SIG-M5 treated with dmso at 0.1 percent for 504 hours (cell line): Measurements from ENCODE around the gene WWC2.
"Not testable (repeated sequence)": the region's sequence is repeated elsewhere in the genome, so short reads cannot be mapped to it uniquely, and the experiment has no call there.

Experiments used
- DNase-seq: peaks from one replicate; lab custom pipeline; 2025; ENCODE audit not compliant: unreplicated experiment; lab: John Stamatoyannopoulos, UW

WWC2 gene

GRCh38 chr4:183141997-183142396 is 42.9 kb downstream of the WWC2 start:
- DNase-seq, result no peak

- no peak for DNase-seq
Observed at GRCh38 chr4:183142571-183143550, 43.8 kb downstream of the WWC2 start.

- DNase-seq, result no peak
Observed at GRCh38 chr4:183144787-183145186, 45.7 kb downstream of the WWC2 start.

- no peak for DNase-seq
Observed at GRCh38 chr4:183145773-183146172, 46.7 kb downstream of the WWC2 start.

DNA sequence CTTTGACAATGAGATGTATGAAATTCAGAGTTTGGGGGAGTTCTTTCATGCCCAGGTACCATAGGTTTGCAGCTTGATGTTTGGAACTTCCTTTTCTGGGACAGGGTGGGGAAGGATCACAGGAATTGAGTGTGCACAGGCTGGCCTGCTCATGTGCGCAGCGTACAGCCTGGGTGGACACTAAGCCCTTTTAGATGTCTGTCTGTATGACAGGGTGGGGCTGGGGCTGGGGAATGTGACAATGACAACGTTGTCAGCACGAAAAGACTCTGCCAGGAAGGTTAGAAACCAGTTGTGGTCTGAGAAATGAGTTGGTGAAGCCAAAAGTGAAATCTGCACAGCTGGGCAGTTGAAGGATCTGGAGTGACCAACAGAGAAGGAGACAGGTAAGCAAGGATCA is 47.4 kb downstream of the WWC2 start:
- no peak for DNase-seq

- DNase-seq, result no peak
Observed at GRCh38 chr4:183147196-183147595, 48.1 kb downstream of the WWC2 start.

DNA sequence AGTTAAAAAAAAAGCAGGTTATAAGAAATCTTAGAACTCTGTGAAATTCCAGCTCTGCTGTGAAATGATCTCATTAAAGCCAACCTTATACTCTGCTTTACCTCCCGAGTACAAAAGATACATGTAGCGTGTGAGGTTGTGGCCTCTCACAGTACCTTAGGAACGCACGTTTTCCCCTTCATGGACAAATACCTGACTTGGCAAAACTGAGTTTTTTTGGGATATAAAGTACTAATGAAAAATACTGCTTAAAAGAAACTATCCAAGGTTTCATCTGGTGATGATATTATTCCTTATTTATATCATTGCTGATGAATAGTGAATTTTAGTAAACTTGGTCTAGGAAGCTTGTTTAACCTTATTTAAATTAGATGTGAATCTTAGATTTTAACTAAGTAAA is 48.9 kb downstream of the WWC2 start:
- no peak for DNase-seq

- DNase-seq, result no peak
Observed at GRCh38 chr4:183149616-183150539, 50.8 kb downstream of the WWC2 start.

DNA sequence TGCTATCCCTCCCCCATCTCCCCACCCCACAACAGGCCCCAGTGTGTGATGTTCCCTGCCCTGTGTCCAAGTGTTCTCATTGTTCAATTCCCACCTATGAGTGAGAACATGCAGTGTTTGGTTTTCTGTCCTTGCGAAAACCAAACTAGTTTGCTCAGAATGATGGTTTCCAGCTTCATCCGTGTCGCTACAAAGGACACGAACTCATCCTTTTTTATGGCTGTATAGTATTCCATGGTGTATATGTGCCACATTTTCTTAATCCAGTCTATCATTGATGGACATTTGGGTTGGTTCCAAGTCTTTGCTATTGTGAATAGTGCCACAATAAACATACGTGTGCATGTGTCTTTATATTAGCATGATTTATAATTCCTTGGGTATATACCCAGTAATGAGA is 51.6 kb downstream of the WWC2 start:
- DNase-seq, result not testable (repeated sequence)

GRCh38 chr4:183152232-183152631 is 53.2 kb downstream of the WWC2 start:
- DNase-seq, result not testable (repeated sequence)

DNA sequence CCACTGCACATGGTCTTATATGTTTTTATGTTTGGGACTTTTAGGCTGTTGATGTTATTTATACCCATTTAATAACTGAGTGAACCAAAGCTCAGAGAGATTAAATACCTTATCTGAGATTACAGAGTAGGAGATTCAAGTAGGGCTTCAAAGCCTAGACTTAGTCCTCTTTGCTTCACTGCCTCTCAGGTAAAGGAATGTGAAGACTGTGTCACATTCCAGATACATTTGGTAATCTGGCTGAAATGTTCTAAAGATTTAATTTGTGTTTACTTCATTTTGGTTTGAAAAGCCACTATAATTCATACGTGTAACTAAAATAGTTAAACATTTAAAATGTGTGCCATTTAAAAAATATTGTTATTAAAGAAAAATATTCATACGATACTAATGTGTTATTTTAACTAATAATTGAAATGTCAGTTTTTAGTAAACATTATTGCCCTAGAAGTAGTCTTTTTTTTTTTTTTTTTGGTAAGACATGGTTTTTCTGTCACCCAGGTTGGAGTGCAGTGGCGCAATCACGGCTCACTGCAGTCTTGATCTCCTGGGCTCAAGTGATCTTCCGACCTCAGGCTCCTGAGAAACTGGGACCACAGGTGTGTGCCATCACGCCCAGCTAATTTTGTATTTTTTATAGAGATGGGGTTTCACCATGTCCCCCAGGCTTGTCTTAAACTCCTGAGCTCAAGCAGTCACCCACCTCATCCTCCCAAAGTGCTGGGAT is 54.3 kb downstream of the WWC2 start:
- DNase-seq, result no peak

DNA sequence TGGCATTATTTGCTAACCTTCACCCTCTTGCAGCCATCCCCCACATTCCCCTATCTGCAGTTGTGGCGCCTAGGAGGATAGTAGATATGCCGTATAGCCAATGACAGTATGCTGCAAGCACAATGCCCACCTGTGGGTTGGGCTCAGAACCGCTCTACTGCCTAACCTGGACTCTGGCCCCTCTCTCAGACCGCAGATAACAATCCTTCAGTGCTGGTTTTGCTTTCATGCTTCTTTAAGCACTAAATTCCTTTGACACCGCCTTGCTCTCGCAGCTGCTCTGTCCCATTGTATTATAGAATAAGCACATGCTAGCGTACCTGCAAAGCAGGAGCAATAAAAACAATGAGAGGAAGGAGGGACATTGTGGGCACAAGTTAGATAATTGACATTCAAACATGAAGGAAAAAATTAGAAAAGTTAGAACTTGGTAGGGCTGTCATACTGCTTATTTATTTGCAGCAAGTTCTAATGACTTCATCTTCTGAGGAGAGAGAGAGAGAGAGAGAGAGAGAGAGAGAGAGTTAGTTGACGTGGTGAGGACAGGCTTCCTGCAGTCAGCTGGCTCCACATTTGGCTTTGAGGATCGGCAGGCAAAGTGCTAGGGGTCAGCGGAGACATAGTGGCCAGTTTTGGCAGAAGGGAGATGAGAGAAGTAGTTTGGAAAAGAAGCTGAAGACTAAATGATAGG is 55.8 kb downstream of the WWC2 start:
- DNase-seq, result no peak

GRCh38 chr4:183155450-183156184 is 56.6 kb downstream of the WWC2 start:
- no peak for DNase-seq

GRCh38 chr4:183157215-183157614 is 58.2 kb downstream of the WWC2 start:
- no peak for DNase-seq

DNA sequence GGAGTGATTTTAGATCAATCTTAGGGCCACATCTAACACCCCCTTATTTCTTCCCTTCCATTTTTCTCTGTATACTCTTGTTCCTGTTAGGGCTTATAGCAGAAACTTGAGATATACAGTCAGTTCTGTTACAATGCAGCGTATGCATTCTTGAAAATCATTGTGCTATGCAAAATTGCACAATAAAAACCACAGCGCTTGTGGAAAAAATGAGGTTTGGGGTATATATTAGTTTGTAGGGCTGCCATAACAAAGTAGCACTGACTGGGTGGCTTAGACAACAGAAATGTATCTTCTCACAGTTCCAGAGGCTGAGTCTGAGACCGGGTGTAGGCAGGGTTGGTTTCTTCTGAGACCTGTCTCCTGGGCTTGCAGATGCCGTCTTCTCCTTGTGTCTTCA is 59.0 kb downstream of the WWC2 start:
- DNase-seq, result peak; percentile 44

DNA sequence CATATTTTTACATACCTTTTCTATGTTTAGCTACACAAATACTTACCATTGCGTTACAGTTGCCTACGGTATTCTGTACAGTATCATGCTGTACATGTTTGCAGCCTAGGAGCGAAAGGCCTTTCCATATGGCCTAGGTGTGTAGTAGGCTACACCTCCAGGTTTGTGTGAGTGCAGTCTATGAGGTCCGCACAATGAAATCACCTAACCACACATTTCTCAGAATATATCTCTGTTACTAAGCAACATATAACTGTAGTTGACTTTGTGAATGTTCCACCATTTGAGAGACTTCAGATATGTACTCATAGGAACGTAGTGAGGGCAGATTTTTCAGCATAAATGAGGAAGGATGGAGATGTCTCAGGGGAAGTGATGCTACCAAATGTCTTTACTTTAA is 62.6 kb downstream of the WWC2 start:
- no peak for DNase-seq

GRCh38 chr4:183163135-183163534 is 64.1 kb downstream of the WWC2 start:
- no peak for DNase-seq

DNA sequence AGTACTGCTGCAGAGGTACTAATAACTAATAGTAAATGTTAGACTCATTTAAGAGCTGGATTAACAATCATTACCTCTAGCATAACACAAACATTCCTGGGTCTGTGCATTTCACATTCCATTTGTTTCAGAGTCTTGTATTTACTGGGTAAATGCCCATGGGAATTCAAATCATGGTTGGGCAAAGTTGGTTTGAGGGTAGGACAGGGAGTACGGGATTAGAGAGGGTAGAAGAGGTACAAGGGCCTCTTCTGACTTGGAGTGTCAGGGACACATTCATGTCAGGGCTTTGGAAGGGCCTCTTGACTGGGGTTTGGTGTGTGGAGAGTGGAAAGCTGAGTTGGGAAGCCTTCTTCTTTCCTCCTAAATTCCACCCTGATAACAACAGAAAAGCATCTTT is 65.9 kb downstream of the WWC2 start:
- DNase-seq, result no peak

DNA sequence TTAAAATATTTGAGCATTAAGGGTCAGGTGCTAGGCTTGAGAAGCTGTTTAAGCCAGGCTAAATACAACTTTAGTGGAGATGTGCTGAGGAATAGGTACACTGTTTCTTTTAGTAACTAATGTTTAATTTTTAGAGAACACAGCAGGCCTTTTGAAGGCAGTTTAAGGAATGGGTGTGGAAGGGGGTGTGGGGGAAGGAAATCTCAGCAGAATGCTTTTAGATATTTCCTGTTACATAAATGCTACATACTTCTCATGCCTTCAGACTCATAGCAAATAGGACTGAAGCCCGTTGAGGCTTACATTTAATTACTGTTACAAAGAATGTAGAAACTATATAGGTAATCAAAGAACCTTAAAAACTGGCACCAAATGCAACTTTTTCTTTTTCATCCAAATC is 66.3 kb downstream of the WWC2 start:
- no peak for DNase-seq

- no peak for DNase-seq
Observed at GRCh38 chr4:183170894-183171293, 71.8 kb downstream of the WWC2 start.
